Measurements from ENCODE around the gene OGFRL1.
A peak's percentile ranks its signal among the peaks of the same experiment; 100 is the strongest.
"Not testable (repeated sequence)": the region's sequence is repeated elsewhere in the genome, so short reads cannot be mapped to it uniquely, and the experiment has no call there.

Gene OGFRL1

DNA sequence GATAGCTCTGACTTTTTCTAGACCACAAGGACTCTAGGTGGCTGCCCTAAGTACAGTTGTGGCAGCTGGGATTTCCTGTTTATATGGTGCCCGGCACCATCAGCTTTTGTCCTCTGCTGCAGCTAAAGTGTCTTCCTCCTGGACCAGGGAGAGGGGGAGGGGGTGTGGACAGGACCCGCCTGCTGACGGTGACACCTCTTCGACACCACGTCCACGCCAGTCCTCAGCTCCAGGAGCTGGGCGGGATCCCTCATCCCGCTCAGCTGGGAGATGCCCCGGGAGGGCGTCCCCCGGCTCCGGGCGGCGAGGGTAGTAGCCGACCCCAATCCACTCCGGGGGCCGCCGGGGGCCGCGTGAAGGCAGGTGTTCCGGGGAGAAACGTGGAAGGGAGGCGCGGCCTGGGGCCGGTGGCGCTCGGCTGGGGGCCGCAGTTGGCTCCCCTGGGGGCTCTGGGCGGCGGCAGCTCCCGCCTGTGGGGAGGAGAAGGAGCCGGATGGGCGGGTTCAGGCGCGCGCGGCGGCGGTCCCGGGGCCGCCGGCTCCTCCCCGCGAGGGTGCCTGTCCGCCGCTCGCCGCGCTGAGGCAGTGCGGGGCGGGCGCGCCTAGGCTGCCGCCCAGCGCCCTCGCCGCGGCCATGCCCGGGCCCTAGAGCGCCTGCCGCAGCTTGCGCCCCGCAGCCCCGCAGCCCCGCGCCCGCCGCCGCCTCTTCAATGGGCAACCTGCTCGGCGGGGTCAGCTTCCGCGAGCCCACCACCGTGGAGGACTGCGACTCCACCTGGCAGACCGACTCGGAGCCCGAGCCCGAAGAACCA, at the start of gene OGFRL1:
OGFRL1 (plus strand) TSS at position 584 of the 811 bp plus-strand sequence; CDS start at position 710, 126 bp downstream.
- DNase-seq (ENCODE audit: low read depth in 2 of 2), result peak; percentile 37 to 45

DNA sequence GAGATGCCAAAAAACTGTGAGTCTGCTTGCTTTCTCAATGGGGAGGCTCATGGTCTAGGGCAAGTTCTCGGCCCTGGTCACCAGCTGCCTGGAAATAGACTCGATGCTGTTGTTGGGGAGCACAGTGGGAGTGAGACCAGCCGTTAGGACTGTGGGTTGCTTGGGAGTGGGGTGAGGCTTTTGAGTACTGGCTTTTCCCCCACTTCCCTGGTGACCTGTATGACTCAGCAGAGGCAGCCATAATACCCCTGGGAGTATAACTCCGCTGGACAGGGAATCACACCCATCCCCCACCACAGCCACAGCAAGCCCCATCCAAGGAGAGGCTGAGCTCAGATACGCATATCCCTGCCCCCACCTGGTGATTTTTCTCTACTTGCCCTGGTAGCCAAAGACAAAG, 48.9 kb upstream of the OGFRL1 start:
- DNase-seq (ENCODE audit: low read depth in 2 of 2), result no peak

GRCh38 chr6:71245265-71246049, 43.2 kb upstream of the OGFRL1 start:
- no peak for DNase-seq (ENCODE audit: low read depth in 2 of 2)

DNA sequence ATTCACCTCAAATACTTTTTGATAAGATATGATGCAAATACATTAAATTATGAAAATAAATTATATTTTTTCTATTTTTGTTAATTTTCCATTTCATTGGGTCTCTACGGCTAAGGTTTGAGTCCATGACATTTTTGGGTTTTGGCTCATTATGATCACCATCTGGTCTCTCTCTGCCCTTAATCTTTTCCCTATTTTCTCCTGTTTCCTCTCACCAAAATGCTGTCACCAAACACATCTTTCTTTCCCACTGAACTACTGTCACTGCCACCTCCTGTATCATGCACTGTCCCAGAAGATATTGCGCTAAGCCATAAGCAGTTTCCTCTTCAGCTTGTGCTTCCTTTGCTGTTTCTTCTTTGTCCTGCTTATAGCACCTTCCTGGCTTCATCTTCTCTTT, 42.0 kb upstream of the OGFRL1 start:
- DNase-seq (ENCODE audit: low read depth in 2 of 2), result no peak

DNA sequence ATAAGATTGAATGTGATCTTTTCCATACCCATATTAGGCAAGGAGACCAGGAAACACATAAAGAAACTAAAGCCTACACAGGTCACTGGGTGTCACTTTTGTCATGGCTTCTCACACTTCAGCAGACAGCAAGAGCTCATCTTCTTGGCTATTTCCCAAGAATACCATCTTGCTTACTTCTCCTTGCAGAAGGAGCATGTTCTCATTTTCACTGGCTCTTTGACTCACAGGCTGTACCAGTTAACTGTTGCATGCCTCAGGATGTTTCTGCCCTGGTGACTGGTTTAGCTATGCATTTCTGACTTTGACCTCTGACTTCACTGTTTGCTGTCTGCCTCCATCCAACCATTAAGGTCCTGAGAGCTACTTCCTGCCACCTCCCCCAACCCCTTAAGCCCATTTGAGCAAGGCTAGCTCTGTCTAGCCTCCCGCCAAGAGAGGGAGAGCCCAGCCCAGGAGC, 40.3 kb upstream of the OGFRL1 start:
- no peak for DNase-seq (ENCODE audit: low read depth in 2 of 2)

GRCh38 chr6:71248878-71249544, 39.6 kb upstream of the OGFRL1 start:
- no peak for DNase-seq (ENCODE audit: low read depth in 2 of 2)

GRCh38 chr6:71250099-71250602, 38.5 kb upstream of the OGFRL1 start:
- DNase-seq (ENCODE audit: low read depth in 2 of 2), result no peak

GRCh38 chr6:71252410-71252809, 36.2 kb upstream of the OGFRL1 start:
- DNase-seq (ENCODE audit: low read depth in 2 of 2), result no peak

DNA sequence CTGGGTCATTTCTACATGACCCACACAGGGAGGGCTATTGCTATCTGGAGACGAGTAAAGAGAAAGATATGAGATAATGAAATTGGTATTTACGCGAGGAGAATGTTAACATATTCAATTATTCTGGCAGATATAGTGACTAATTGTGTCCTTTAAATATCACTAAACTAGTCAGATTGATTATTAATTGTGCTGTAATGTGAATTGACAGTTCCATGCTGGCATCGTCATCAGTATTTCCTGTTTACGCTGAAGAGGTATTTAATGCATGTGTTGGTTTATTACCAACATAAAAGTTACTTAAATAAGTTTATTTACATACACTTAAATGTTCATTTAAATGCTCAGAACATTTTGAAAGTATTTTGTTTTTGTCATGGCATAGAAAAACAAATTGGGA, 35.7 kb upstream of the OGFRL1 start:
- DNase-seq (ENCODE audit: low read depth in 2 of 2), result no peak

GRCh38 chr6:71254323-71254722, 34.3 kb upstream of the OGFRL1 start:
- DNase-seq (ENCODE audit: low read depth in 2 of 2), result no peak

GRCh38 chr6:71258078-71258866, 30.3 kb upstream of the OGFRL1 start:
- DNase-seq (ENCODE audit: low read depth in 2 of 2), result no peak

DNA sequence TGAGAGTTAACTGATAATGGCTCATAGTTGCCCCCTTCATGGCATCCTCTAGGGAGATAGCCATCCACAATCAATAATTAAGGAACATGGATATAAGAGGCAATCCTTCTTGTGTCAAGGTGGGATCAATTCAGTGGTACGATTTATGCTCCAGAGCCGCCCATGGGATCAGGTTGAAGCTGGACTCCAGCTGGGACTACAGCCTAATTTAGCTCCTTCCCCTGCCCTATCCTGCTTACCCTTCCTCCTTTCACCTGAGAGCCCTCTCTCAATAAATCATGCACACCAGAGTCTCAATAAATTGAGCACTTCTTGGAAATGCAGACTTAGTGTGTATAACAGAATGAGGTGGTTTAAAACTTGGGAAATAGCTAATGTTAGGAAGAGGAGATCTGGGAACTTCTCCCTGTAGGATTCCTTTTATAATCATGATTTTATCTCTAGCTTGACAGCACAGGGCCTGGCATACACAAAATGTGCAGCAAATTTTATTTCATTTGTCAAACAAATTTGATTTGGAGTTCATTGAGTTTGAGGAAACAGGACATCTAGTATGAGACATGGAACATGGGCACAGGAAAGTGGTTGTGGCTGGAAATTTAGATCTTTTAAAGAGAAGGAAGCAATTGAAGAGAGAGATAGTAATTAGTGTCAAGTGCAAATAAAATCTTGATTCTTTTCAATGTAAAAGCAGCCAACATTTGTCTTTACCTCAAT, 28.6 kb upstream of the OGFRL1 start:
- DNase-seq (ENCODE audit: low read depth in 2 of 2), result no peak

DNA sequence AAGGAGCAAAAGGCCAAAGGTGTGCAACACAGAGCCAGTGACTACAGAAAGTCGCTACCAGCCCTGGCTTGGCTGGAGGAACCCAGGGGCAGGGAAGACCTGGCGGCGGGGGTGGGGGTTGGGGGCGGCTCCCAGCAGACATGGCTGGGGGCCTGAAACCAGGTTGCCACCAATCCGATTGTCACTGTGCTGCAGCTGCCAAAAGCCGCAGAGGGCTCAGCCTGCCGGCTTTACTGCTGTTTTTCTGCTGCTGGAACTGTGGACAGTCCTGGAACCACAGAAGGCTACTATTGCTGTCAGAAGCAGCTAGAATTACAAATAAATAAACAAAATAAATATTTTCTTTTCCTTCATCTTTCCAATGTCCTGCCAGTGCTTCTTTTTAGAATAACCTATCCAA, 25.7 kb upstream of the OGFRL1 start:
- no peak for DNase-seq (ENCODE audit: low read depth in 2 of 2)

DNA sequence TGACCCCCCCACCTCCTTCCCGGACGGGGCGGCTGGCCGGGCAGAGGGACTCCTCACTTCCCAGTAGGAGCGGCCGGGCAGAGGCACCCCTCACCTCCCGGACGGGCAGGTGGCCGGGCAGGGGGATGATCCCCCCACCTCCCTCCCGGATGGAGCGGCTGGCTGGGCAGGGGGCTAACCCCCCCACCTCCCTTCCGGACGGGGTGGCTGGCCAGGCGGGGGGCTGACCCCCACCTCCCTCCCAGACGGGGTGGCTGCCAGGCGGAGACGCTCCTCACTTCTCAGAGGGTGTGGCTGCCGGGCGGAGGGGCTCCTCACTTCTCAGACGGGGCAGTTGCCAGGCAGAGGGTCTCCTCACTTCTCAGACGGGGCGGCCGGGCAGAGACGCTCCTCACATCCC, 22.2 kb upstream of the OGFRL1 start:
- DNase-seq (ENCODE audit: low read depth in 2 of 2), result not testable (repeated sequence)

DNA sequence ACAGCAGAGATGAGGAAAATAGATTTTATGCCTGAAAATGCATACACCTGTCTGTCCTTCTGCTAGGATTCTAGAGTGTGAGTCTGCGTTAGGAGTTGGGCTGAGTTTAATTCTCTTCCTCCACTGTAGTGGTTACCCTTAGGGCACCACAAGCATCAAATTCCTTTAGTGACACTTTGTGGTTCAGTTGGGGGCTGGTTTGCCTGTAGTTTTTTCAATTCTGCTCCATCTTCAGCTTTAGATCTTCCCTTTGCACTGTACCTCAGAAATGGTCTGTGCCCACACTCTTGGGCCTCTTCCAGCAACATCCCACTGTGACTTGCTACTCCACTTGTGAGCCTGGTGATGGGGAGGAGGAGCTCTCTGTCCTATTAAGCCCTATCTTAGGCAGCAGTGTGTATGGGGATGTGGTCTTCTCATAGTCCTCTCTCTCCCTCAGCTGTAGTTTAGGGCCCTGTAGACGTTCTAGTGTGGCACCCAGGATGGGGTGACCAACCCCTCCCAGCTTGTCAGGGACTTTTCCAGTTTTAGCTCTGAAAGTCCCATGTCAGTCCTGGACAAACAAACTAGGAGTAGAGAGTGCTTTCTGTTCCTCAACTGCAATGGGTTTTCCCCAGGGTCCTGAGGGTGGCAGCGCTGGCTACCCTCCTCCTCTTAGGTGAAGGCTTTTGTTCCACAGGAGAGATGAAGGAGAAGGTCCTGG, 19.7 kb upstream of the OGFRL1 start:
- DNase-seq (ENCODE audit: low read depth in 2 of 2), result no peak

DNA sequence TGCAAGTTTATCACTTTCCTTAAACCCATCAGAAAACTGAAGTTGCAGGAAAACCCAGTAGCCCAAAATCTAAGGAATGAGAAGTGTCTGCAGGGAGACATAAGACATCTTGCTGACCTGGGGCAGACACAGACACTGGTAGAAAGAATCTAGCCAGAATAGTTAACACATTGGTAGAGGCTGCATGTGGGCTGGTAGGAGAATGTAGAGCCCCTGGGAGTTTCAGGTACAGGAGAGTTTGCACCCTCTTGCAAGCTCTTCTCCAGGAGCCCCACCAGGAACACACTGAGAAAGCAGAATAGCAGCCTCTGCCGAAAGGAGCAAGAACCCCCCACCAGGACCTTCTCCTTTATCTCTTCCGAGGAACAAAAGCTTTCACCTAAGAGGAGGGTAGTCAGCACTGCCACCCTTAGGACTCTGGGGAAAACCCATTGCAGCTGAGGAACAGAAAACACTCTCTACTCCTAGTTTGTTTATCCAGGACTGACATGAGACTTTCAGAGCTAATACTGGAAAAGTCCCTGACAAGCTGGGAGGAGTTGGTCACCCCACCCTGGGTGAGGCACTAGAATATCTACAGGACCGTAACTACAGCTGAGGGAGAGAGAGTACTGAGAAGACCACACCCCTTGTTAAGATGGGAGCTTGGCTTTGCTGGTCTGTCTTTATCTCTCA, 10.5 kb upstream of the OGFRL1 start:
- no peak for DNase-seq (ENCODE audit: low read depth in 2 of 2)

GRCh38 chr6:71279321-71279720, 9.3 kb upstream of the OGFRL1 start:
- no peak for DNase-seq (ENCODE audit: low read depth in 2 of 2)

- DNase-seq (ENCODE audit: low read depth in 2 of 2), result no peak
Measured at GRCh38 chr6:71279740-71280139, 8.9 kb upstream of the OGFRL1 start.

DNA sequence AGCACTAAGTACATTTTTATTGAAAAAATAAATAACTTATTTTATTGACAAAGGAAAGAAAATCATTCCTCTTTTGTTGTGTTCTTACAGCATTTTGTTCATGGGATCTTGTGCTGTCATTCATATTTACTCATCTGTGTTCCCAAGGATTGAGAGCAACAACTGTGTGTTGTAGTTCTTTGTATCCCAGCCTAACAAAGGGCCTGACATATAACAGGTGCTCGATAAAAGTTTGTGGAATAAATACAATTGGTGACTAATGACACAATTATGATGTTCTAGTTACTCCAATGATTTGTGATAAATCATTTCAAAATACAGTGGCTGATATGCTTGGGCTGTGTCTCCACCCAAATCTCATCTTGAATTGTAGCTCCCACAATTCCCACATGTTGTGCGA, 7.9 kb upstream of the OGFRL1 start:
- no peak for DNase-seq (ENCODE audit: low read depth in 2 of 2)

DNA sequence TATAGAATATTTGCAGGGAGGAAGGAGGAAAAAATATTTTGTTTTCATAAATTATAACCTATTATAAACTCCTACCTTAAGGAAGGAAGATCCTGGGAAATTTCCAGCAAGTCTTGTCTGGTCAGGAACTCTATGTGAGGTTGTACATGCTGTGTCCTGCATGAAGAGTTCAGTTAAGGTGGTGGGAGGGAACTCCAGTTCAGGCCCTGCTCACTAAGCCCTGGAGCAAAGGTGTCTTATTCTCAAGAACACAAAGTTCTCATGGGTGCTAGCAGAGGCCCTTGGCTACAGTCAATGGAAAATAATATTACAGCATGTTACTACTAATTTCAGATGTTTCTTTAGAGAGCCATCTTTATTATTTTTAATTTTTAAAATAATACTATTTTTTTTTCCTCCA, 3.8 kb upstream of the OGFRL1 start:
- DNase-seq (ENCODE audit: low read depth in 2 of 2), result no peak

Measured in activated CD4-positive, alpha-beta T cell treated with anti-CD3 and anti-CD28 coated beads for 24 hours (primary cell).